ENCODE results near the gene SOSTDC1.

SOSTDC1 gene

GRCh38 chr7:16463949-16464715 is 1.4 kb downstream of the SOSTDC1 start:
- Histone ChIP-seq H3K27ac (ENCODE audit: low read length) (no peak overlapping the region), H3K27me3 (replicated peaks; ENCODE audit: insufficient read depth, low read length) (no peaks in the 10 kb centered on the region), H3K9ac (ENCODE audit: low read length) (no peak overlapping the region), H3K36me3 (replicated peaks; ENCODE audit: insufficient read depth, low read length) (no peaks in the 10 kb centered on the region), H3K9me3 (replicated peaks; ENCODE audit: insufficient read depth, low read length) (no peaks in the 10 kb centered on the region; the same call in 1 of the 2 replicates), H3K9me2 (replicated peaks; ENCODE audit: insufficient read depth, low read length) (no peaks in the 10 kb centered on the region), H2AFZ (ENCODE audit: low read length) (no peak overlapping the region), H3K4me2 (ENCODE audit: low read depth, low read length) (no peak overlapping the region), H3K4me1 (ENCODE audit: low read length) (no peaks in the 10 kb centered on the region), H4K20me1 (ENCODE audit: insufficient read depth, low read length) (no peaks in the 10 kb centered on the region), H3F3A (ENCODE audit: insufficient read depth, low read length) (no peaks in the 10 kb centered on the region), H3K4me3 (ENCODE audit: low read length) (no peak overlapping the region), H3K79me2 (ENCODE audit: low read length) (no peaks in the 10 kb centered on the region)
- DNase-seq, result no peak
- TF ChIP-seq, protein P1, sequence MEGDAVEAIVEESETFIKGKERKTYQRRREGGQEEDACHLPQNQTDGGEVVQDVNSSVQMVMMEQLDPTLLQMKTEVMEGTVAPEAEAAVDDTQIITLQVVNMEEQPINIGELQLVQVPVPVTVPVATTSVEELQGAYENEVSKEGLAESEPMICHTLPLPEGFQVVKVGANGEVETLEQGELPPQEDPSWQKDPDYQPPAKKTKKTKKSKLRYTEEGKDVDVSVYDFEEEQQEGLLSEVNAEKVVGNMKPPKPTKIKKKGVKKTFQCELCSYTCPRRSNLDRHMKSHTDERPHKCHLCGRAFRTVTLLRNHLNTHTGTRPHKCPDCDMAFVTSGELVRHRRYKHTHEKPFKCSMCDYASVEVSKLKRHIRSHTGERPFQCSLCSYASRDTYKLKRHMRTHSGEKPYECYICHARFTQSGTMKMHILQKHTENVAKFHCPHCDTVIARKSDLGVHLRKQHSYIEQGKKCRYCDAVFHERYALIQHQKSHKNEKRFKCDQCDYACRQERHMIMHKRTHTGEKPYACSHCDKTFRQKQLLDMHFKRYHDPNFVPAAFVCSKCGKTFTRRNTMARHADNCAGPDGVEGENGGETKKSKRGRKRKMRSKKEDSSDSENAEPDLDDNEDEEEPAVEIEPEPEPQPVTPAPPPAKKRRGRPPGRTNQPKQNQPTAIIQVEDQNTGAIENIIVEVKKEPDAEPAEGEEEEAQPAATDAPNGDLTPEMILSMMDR (IDR thresholded peaks at IDR 0.05; ENCODE audit: low read length), result no peak
- TF ChIP-seq EZH2 (optimal IDR thresholded peaks at IDR 0.05; ENCODE audit: low read depth, low read length) (no peak), EZH2phosphoT487 (IDR thresholded peaks at IDR 0.05; ENCODE audit: low read length) (no peak)

DNA sequence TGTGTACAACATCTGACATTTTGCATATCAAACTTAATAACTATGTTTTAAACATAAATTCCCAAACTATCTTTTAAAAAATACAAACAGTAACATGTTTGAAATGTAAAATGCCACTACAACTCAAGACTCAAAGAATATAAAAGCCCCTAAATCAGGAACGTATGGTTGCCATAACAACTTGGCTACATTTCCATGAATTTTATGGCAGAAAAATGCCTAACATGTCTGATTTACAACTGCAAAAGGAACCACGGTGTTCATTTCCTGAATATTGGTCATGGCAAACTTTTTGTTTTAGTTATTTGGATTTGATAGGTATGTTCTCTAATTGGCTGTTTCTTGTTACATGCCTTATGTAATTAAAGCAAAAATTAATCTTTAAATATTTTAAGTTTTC is 2.0 kb downstream of the SOSTDC1 start:
- Histone ChIP-seq H3K4me3 (ENCODE audit: low read length) (no peak overlapping the region), H3K27me3 (replicated peaks; ENCODE audit: insufficient read depth, low read length) (no peaks in the 10 kb centered on the region), H4K20me1 (ENCODE audit: insufficient read depth, low read length) (no peaks in the 10 kb centered on the region), H3K4me1 (ENCODE audit: low read length) (no peaks in the 10 kb centered on the region), H3K27ac (ENCODE audit: low read length) (no peak overlapping the region), H3K36me3 (replicated peaks; ENCODE audit: insufficient read depth, low read length) (no peaks in the 10 kb centered on the region), H3F3A (ENCODE audit: insufficient read depth, low read length) (no peaks in the 10 kb centered on the region), H3K9me3 (replicated peaks; ENCODE audit: insufficient read depth, low read length) (no peaks in the 10 kb centered on the region; the same call in 1 of the 2 replicates), H3K4me2 (ENCODE audit: low read depth, low read length) (no peak overlapping the region), H3K9me2 (replicated peaks; ENCODE audit: insufficient read depth, low read length) (no peaks in the 10 kb centered on the region), H3K79me2 (ENCODE audit: low read length) (no peaks in the 10 kb centered on the region), H2AFZ (ENCODE audit: low read length) (no peak overlapping the region), H3K9ac (ENCODE audit: low read length) (no peak overlapping the region)
- no peak for TF ChIP-seq EZH2 (optimal IDR thresholded peaks at IDR 0.05; ENCODE audit: low read depth, low read length)
- TF ChIP-seq, protein P1 (IDR thresholded peaks at IDR 0.05; ENCODE audit: low read length), result no peak
- DNase-seq, result no peak

DNA sequence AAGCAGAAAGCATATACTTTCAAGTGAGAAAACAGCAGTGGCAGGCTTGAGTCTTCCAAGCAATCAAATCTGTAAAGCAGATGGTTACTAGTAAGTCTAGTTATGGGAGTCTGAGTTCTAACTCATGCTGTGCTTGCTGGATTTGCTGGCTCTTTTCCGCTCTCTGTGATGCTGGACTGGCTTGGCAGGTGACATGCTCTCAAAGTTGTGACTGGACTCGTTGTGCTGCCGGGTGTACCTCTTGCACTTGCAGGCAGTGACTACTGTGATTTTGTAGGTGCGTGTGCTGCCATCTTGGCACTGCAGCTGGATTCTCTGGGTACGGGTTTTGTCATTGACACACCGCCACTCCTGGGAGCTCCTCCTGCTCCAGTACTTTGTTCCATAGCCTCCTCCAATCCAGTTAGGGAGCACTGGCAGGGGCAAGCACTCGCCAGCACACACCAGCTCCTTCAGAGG is 3.1 kb downstream of the SOSTDC1 start:
- Histone ChIP-seq H3K4me1 (ENCODE audit: low read length) (no peaks in the 10 kb centered on the region), H2AFZ (ENCODE audit: low read length) (no peak overlapping the region), H3K4me2 (ENCODE audit: low read depth, low read length) (no peak overlapping the region), H3K9me3 (replicated peaks; ENCODE audit: insufficient read depth, low read length) (no peaks in the 10 kb centered on the region; the same call in 1 of the 2 replicates), H3F3A (ENCODE audit: insufficient read depth, low read length) (no peaks in the 10 kb centered on the region), H3K9ac (ENCODE audit: low read length) (no peak overlapping the region), H3K9me2 (replicated peaks; ENCODE audit: insufficient read depth, low read length) (no peaks in the 10 kb centered on the region), H3K79me2 (ENCODE audit: low read length) (no peaks in the 10 kb centered on the region), H3K4me3 (ENCODE audit: low read length) (no peak overlapping the region), H4K20me1 (ENCODE audit: insufficient read depth, low read length) (no peaks in the 10 kb centered on the region), H3K27me3 (replicated peaks; ENCODE audit: insufficient read depth, low read length) (no peaks in the 10 kb centered on the region), H3K27ac (ENCODE audit: low read length) (no peak overlapping the region), H3K36me3 (replicated peaks; ENCODE audit: insufficient read depth, low read length) (no peaks in the 10 kb centered on the region)
- DNase-seq, result no peak
- TF ChIP-seq, protein P1 (IDR thresholded peaks at IDR 0.05; ENCODE audit: low read length), result no peak
- no peak for TF ChIP-seq EZH2 (optimal IDR thresholded peaks at IDR 0.05; ENCODE audit: low read depth, low read length)
- TF ChIP-seq EZH2phosphoT487 (IDR thresholded peaks at IDR 0.05; ENCODE audit: low read length), result no peak
